ENCODE data around the gene VPS13D. TPM values are rescaled to one million over a fixed set of nuclear protein-coding genes. Genes with fewer than 3 reads are reported as not detected.
A peak's percentile ranks its signal among the peaks of the same experiment; 100 is the strongest.

Gene VPS13D
- total RNA-seq, 1 experiment from 2014 or later: 31.6 TPM

DNA sequence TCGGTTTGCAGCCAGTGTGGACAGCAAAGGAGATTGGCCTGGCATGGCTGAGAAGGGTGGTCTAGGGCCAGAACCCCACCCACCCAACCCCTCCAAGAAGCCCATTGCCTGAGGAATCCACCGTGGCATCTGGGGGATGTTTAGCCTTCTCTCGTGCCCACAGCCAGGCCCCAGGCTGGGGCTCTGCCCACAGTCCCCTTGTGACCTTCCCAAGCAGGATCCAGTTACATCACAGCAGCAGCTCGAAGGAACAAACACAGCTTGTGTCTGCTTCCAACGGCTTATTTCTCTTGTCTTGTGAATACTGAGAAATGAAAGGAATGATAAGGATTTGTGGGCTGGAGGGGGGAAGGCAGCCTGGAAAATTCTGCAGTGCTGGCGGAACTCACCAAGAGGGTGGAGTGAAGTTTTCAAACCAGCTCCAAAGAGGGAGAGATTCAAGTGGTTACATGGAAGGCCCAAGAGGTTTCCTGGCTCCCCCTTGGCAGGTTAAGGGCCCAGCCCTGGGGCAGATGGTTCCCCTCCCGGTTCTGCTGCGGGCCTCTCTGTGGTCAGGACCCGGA lies 326.6 kb downstream of the VPS13D start:
- Histone ChIP-seq H3K9me3 (ENCODE audit: control insufficient read depth in 1 of 2, insufficient read depth in 1 of 2, low read depth in 1 of 2, low read length in 2 of 2) (no peaks in the 10 kb centered on the region), H4K20me1 (ENCODE audit: insufficient read depth) (no peaks in the 10 kb centered on the region), H3K4me2 (ENCODE audit: low read length) (peak overlapping the region; percentile 15; the same call in 1 of the 2 replicates), H2AFZ (ENCODE audit: low read depth, low read length, poor library complexity, severe bottlenecking) (no peak overlapping the region), H3K4me3 (replicated peaks in 1 of 2; ENCODE audit: low read depth in 1 of 2, low read length in 2 of 2) (no peak overlapping the region), H3K27ac (ENCODE audit: low read depth, low read length) (no peak overlapping the region), H3K79me2 (ENCODE audit: insufficient read depth, low read length) (no peaks in the 10 kb centered on the region), H3K9ac (ENCODE audit: low read length) (no peak overlapping the region), H3K27me3 (ENCODE audit: insufficient read depth, low read length) (no peaks in the 10 kb centered on the region), H3K9me2 (ENCODE audit: insufficient read depth) (no peaks in the 10 kb centered on the region), H3K36me3 (ENCODE audit: control insufficient read depth in 1 of 2, insufficient read depth in 2 of 2, low read length in 2 of 2) (no peaks in the 10 kb centered on the region), H3K4me1 (ENCODE audit: control insufficient read depth in 1 of 2, insufficient read depth in 2 of 2, low read length in 2 of 2) (peaks cover 10 to 42% of the 10 kb centered on the region in 2 experiments; a peak in 3 of 4 replicates)
- intact Hi-C loops (cut with micrococcal nuclease): no loop called here
- RAD21 ChIA-PET (ENCODE audit: low non-redundant PET in 1 of 2, low total read pairs in 2 of 2, uncharacterized antibody in 2 of 2, unreplicated experiment in 2 of 2): no interaction called here
- TF ChIP-seq TCF7L2 (IDR thresholded peaks at IDR 0.05; ENCODE audit: borderline replicate concordance, extremely low read depth, insufficient read depth, insufficient read length): no peak
- no peak for TF ChIP-seq RAD21 (IDR thresholded peaks at IDR 0.05; ENCODE audit: low read depth)
- TF ChIP-seq ZBTB33 (IDR thresholded peaks at IDR 0.05; ENCODE audit: extremely low read depth, insufficient replicate concordance, low read length): no peak
- no peak for TF ChIP-seq EGR1 (IDR thresholded peaks at IDR 0.05; ENCODE audit: low read depth)
- no TSS peak for BruUV-seq (replicated peaks)
- POLR2A ChIA-PET: interaction anchor here (0.6 kb wide), 1 partner anchor 647 kb away, joined by 4 read pairs; no protein-coding TSS in a partner anchor
- ATAC-seq: no peak
- DNase-seq (ENCODE audit: low read depth, low spot score): no peak
- CTCF ChIA-PET: no interaction called here

Data from HCT116 (cell line).